Measurements from ENCODE around the gene SHROOM1. TPM values are rescaled to one million over a fixed set of nuclear protein-coding genes. Genes with fewer than 3 reads are reported as not detected.
"Not testable (repeated sequence)": the region's sequence is repeated elsewhere in the genome, so short reads cannot be mapped to it uniquely, and the experiment has no call there.

SHROOM1 gene
- total RNA-seq, 1 donor from 2014 or later = 4.5 TPM

DNA sequence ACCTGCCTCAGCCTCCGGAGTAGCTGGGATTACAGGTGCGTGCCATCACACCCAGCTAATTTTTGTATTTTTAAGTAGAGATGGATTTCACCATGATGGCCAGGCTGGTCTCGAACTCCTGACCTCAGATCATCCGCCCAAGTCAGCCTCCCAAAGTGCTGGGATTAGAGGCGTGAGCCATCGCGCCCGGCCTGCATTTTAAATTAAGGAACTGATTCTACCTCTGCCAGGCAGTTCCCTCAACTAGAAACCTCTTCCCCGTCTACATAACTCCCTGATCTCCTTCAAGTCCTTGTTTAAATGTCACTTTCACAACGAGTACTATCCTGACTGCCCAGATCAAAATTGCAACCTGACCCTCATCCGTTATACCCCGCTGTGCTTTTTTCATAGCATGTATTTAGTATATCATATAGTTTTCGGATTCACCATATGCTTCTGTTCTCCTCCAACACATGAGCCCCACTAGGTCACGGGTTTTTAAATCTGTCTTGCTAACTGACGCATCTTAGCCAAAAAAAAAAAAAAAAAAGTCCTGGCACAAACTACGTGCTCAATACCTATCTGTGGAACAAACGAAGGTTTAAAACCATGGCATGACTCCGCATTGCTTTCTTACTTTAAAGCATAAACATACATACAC is 18.2 kb downstream of the SHROOM1 start:
- DNase-seq (ENCODE audit: extremely low spot score, unreplicated experiment) = no peak
- Mint-ChIP-seq H3K27ac (ENCODE audit: unreplicated experiment) (no peak overlapping the region), H3K4me3 (ENCODE audit: unreplicated experiment) (no peak overlapping the region), H3K36me3 (ENCODE audit: unreplicated experiment) (peaks cover 1% of the 10 kb centered on the region), H3K9me3 (ENCODE audit: unreplicated experiment) (no peaks in the 10 kb centered on the region), H3K27me3 (ENCODE audit: unreplicated experiment) (peaks cover 50% of the 10 kb centered on the region), H3K4me1 (ENCODE audit: unreplicated experiment) (peaks cover 15% of the 10 kb centered on the region)
- no peak for TF ChIP-seq CTCF (IDR thresholded peaks at IDR 0.05)

GRCh38 chr5:132810605-132811004 is 19.8 kb downstream of the SHROOM1 start:
- Mint-ChIP-seq H3K4me1 (ENCODE audit: unreplicated experiment) (peaks cover 15% of the 10 kb centered on the region), H3K27ac (ENCODE audit: unreplicated experiment) (no peak overlapping the region), H3K27me3 (ENCODE audit: unreplicated experiment) (peaks cover 52% of the 10 kb centered on the region), H3K4me3 (ENCODE audit: unreplicated experiment) (no peak overlapping the region), H3K9me3 (ENCODE audit: unreplicated experiment) (no peaks in the 10 kb centered on the region), H3K36me3 (ENCODE audit: unreplicated experiment) (peaks cover 1% of the 10 kb centered on the region)
- DNase-seq (ENCODE audit: extremely low spot score, unreplicated experiment) = no peak
- TF ChIP-seq CTCF (IDR thresholded peaks at IDR 0.05) = no peak

GRCh38 chr5:132808866-132809265 is 21.6 kb downstream of the SHROOM1 start:
- peaks cover 9% of the 10 kb centered on the region for H3K4me1 Mint-ChIP-seq (ENCODE audit: unreplicated experiment)
- no peak overlapping the region for H3K27ac Mint-ChIP-seq (ENCODE audit: unreplicated experiment)
- no peaks in the 10 kb centered on the region for H3K9me3 Mint-ChIP-seq (ENCODE audit: unreplicated experiment)
- DNase-seq (ENCODE audit: extremely low spot score, unreplicated experiment) = no peak
- H3K4me3 Mint-ChIP-seq (ENCODE audit: unreplicated experiment) = no peak overlapping the region
- no peak for TF ChIP-seq CTCF (IDR thresholded peaks at IDR 0.05)
- peaks cover 1% of the 10 kb centered on the region for H3K36me3 Mint-ChIP-seq (ENCODE audit: unreplicated experiment)
- peaks cover 62% of the 10 kb centered on the region for H3K27me3 Mint-ChIP-seq (ENCODE audit: unreplicated experiment)

GRCh38 chr5:132808448-132808847 is 22.0 kb downstream of the SHROOM1 start:
- no peak for DNase-seq (ENCODE audit: extremely low spot score, unreplicated experiment)
- H3K27me3 Mint-ChIP-seq (ENCODE audit: unreplicated experiment) = peaks cover 66% of the 10 kb centered on the region
- no peak overlapping the region for H3K27ac Mint-ChIP-seq (ENCODE audit: unreplicated experiment)
- H3K4me1 Mint-ChIP-seq (ENCODE audit: unreplicated experiment) = peaks cover 9% of the 10 kb centered on the region
- peaks cover 1% of the 10 kb centered on the region for H3K36me3 Mint-ChIP-seq (ENCODE audit: unreplicated experiment)
- H3K4me3 Mint-ChIP-seq (ENCODE audit: unreplicated experiment) = no peak overlapping the region
- TF ChIP-seq CTCF (IDR thresholded peaks at IDR 0.05) = no peak
- no peaks in the 10 kb centered on the region for H3K9me3 Mint-ChIP-seq (ENCODE audit: unreplicated experiment)

- Mint-ChIP-seq H3K27ac (ENCODE audit: unreplicated experiment) (no peak overlapping the region), H3K27me3 (ENCODE audit: unreplicated experiment) (peaks cover 68% of the 10 kb centered on the region)
- DNase-seq (ENCODE audit: extremely low spot score, unreplicated experiment) = no peak
Observed at GRCh38 chr5:132807163-132807838, 23.1 kb downstream of the SHROOM1 start.

GRCh38 chr5:132806804-132807162 is 23.7 kb downstream of the SHROOM1 start:
- not testable (repeated sequence) for H3K27ac Mint-ChIP-seq (ENCODE audit: unreplicated experiment); H3K9me3 Mint-ChIP-seq (ENCODE audit: unreplicated experiment); H3K4me3 Mint-ChIP-seq (ENCODE audit: unreplicated experiment); H3K4me1 Mint-ChIP-seq (ENCODE audit: unreplicated experiment); H3K36me3 Mint-ChIP-seq (ENCODE audit: unreplicated experiment); DNase-seq (ENCODE audit: extremely low spot score, unreplicated experiment)
- H3K27me3 Mint-ChIP-seq (ENCODE audit: unreplicated experiment) = peaks cover 68% of the 10 kb centered on the region

More at GRCh38 chr5:132807163-132807838, 23.1 kb downstream of the SHROOM1 start:
- Mint-ChIP-seq H3K9me3 (ENCODE audit: unreplicated experiment) (no peaks in the 10 kb centered on the region), H3K4me1 (ENCODE audit: unreplicated experiment) (peaks cover under 1% of the 10 kb centered on the region), H3K36me3 (ENCODE audit: unreplicated experiment) (peaks cover 1% of the 10 kb centered on the region), H3K4me3 (ENCODE audit: unreplicated experiment) (no peak overlapping the region)
- no peak for TF ChIP-seq CTCF (IDR thresholded peaks at IDR 0.05)

- H3K4me3 Mint-ChIP-seq (ENCODE audit: unreplicated experiment); H3K4me1 Mint-ChIP-seq (ENCODE audit: unreplicated experiment); H3K36me3 Mint-ChIP-seq (ENCODE audit: unreplicated experiment); H3K9me3 Mint-ChIP-seq (ENCODE audit: unreplicated experiment); DNase-seq (ENCODE audit: extremely low spot score, unreplicated experiment); H3K27ac Mint-ChIP-seq (ENCODE audit: unreplicated experiment): not testable (repeated sequence)
- H3K27me3 Mint-ChIP-seq (ENCODE audit: unreplicated experiment) = peaks cover 66% of the 10 kb centered on the region
Observed at GRCh38 chr5:132805872-132806271, 24.6 kb downstream of the SHROOM1 start.

Data from osteocyte (in vitro differentiated cells).